HEK293T (cell line): ENCODE results near the gene C1QTNF7.

ENCODE experiments used
- CTCF ChIA-PET: fragments of 350-600 bp; formaldehyde crosslinking; extraction: SDS; loops from one replicate; lab custom pipeline; 2021; ENCODE audit warnings: antibody characterized with exemption, inconsistent platforms; lab: Yijun Ruan, JAX
- POLR2A ChIA-PET: fragments of 350-600 bp; formaldehyde crosslinking; extraction: SDS; loops from one replicate; lab custom pipeline; 2020; ENCODE audit warnings: antibody characterized with exemption, inconsistent platforms; lab: Yijun Ruan, JAX
- DNase-seq: peaks from one replicate; pipeline ENCODE4 v3.0.0; 2012; ENCODE audit warnings: mixed read lengths; ENCODE audit errors: extremely low spot score
- ARNT ChIP-seq: fragments of 450-650 bp; IDR thresholded peaks from 2 replicates; pipeline ENCODE4 v1.6.1; 2017; ENCODE audit warnings: mild to moderate bottlenecking
- BHLHE40 ChIP-seq: fragments of 450-650 bp; IDR thresholded peaks from 2 replicates; pipeline ENCODE4 v1.6.1; 2016; ENCODE audit warnings: mild to moderate bottlenecking, moderate library complexity, borderline replicate concordance
- CTBP1 ChIP-seq: fragments of 450-650 bp; IDR thresholded peaks from 2 replicates; pipeline ENCODE4 v1.6.1; 2016; ENCODE audit warnings: borderline replicate concordance
- ELF4 ChIP-seq: fragments of 450-650 bp; IDR thresholded peaks from 2 replicates; pipeline ENCODE4 v1.6.1; 2017; ENCODE audit warnings: antibody characterized with exemption
- FOXA1 ChIP-seq: fragments of 450-650 bp; IDR thresholded peaks from 2 replicates; pipeline ENCODE4 v1.6.1; 2016; ENCODE audit warnings: mild to moderate bottlenecking
- FOXK2 ChIP-seq: fragments of 450-650 bp; IDR thresholded peaks from 2 replicates; pipeline ENCODE4 v1.6.1; 2016; ENCODE audit warnings: mild to moderate bottlenecking
- FOXM1 ChIP-seq: fragments of 450-650 bp; IDR thresholded peaks from 2 replicates; pipeline ENCODE4 v1.6.1; 2017; ENCODE audit warnings: mild to moderate bottlenecking, borderline replicate concordance
- HDGF ChIP-seq: fragments of 450-650 bp; IDR thresholded peaks from 2 replicates; pipeline ENCODE4 v1.6.1; 2017; ENCODE audit warnings: antibody characterized with exemption, borderline replicate concordance
- L3MBTL2 ChIP-seq: fragments of 450-650 bp; conservative IDR thresholded peaks from 2 replicates; pipeline ENCODE4 v1.6.1; 2016; ENCODE audit warnings: mild to moderate bottlenecking
- LEF1 ChIP-seq: fragments of 450-650 bp; IDR thresholded peaks from 2 replicates; pipeline ENCODE4 v1.6.1; 2017; ENCODE audit warnings: mild to moderate bottlenecking, borderline replicate concordance
- NFRKB ChIP-seq: fragments of 450-650 bp; IDR thresholded peaks from 2 replicates; pipeline ENCODE4 v1.6.1; 2016; ENCODE audit warnings: mild to moderate bottlenecking, moderate library complexity
- PKNOX1 ChIP-seq: fragments of 450-650 bp; IDR thresholded peaks from 2 replicates; pipeline ENCODE4 v1.6.1; 2016
- SP1 ChIP-seq: fragments of 450-650 bp; IDR thresholded peaks from 2 replicates; pipeline ENCODE4 v1.6.1; 2017
- SUZ12 ChIP-seq: fragments of 450-650 bp; IDR thresholded peaks from 2 replicates; pipeline ENCODE4 v1.6.1; 2016; ENCODE audit warnings: mild to moderate bottlenecking
- TARDBP ChIP-seq: fragments of 450-650 bp; IDR thresholded peaks from 2 replicates; pipeline ENCODE4 v1.6.1; 2016
- ZNF384 ChIP-seq: fragments of 450-650 bp; IDR thresholded peaks from 2 replicates; pipeline ENCODE4 v1.6.1; 2016

The C1QTNF7 gene

GRCh38 chr4:15434091-15434490, 6.3 kb downstream of the C1QTNF7 start:
- TF ChIP-seq NFRKB (no peak), PKNOX1 (no peak)
- CTCF ChIA-PET, result no interaction called here
- DNase-seq, result no peak
- POLR2A ChIA-PET, result no interaction called here

- CTCF ChIA-PET, result no interaction called here
- no peak for DNase-seq
- TF ChIP-seq FOXA1, result no peak
- TF ChIP-seq BHLHE40, result no peak
- no peak for TF ChIP-seq ZNF384
- TF ChIP-seq SUZ12, result no peak
- no peak for TF ChIP-seq HDGF
- TF ChIP-seq FOXM1, result no peak
- TF ChIP-seq NFRKB, result no peak
- no peak for TF ChIP-seq SP1
- TF ChIP-seq ARNT, result no peak
- no peak for TF ChIP-seq L3MBTL2
- no peak for TF ChIP-seq TARDBP
- TF ChIP-seq FOXK2, result no peak
- TF ChIP-seq ELF4, result no peak
- no peak for TF ChIP-seq CTBP1
- no peak for TF ChIP-seq LEF1
- POLR2A ChIA-PET, result no interaction called here
Observed at GRCh38 chr4:15434676-15435075, 6.8 kb downstream of the C1QTNF7 start.

- POLR2A ChIA-PET, result no interaction called here
- CTCF ChIA-PET, result no interaction called here
- no peak for DNase-seq
- TF ChIP-seq FOXK2, result no peak
- TF ChIP-seq ELF4, result no peak
- TF ChIP-seq PKNOX1, result no peak
- TF ChIP-seq FOXM1, result no peak
- no peak for TF ChIP-seq L3MBTL2
- no peak for TF ChIP-seq NFRKB
- no peak for TF ChIP-seq SP1
- TF ChIP-seq LEF1, result no peak
- no peak for TF ChIP-seq FOXA1
- TF ChIP-seq BHLHE40, result no peak
- no peak for TF ChIP-seq ZNF384
- no peak for TF ChIP-seq HDGF
- TF ChIP-seq SUZ12, result no peak
- TF ChIP-seq TARDBP, result no peak
Observed at GRCh38 chr4:15436513-15436912, 8.7 kb downstream of the C1QTNF7 start.

GRCh38 chr4:15438939-15439524, 11.2 kb downstream of the C1QTNF7 start:
- DNase-seq, result no peak
- CTCF ChIA-PET, result no interaction called here
- POLR2A ChIA-PET, result no interaction called here
- TF ChIP-seq FOXK2 (no peak), ELF4 (no peak), SUZ12 (no peak), ARNT (no peak), FOXM1 (no peak), NFRKB (no peak), HDGF (no peak), FOXA1 (no peak), BHLHE40 (no peak), PKNOX1 (no peak), TARDBP (no peak), L3MBTL2 (no peak), SP1 (no peak), ZNF384 (no peak), LEF1 (no peak), CTBP1 (no peak)

GRCh38 chr4:15443371-15444160, 15.7 kb downstream of the C1QTNF7 start:
- TF ChIP-seq BHLHE40 (no peak), FOXK2 (no peak), L3MBTL2 (no peak), TARDBP (no peak), ELF4 (no peak), FOXA1 (no peak), FOXM1 (no peak), HDGF (no peak)
- DNase-seq, result no peak
- ChIA-PET POLR2A (no interaction called here), CTCF (interaction anchor here (0.6 kb wide), 1 partner anchor 1140 kb away, joined by 3 read pairs; no protein-coding TSS in a partner anchor)

GRCh38 chr4:15444276-15444675, 16.4 kb downstream of the C1QTNF7 start:
- ChIA-PET CTCF (no interaction called here), POLR2A (no interaction called here)
- TF ChIP-seq ELF4 (no peak), FOXK2 (no peak), ARNT (no peak), PKNOX1 (no peak), FOXM1 (no peak), HDGF (no peak), FOXA1 (no peak)
- DNase-seq, result no peak
